Caco-2 (cell line): Measurements from ENCODE around the gene EPHX1. TPM values are rescaled to one million over a fixed set of nuclear protein-coding genes. Genes with fewer than 3 reads are reported as not detected.

ENCODE experiments used
- BruUV-seq: library from RNA; stranded (reverse); fragments of 400-500 nt; replicated peaks from 2 replicates; lab custom pipeline; 2021; lab: Mats Ljungman, UMichigan
- CTCF ChIA-PET: fragments of 300-600 bp; sonication (Branson Sonifier 250); formaldehyde crosslinking; loops from one replicate; lab custom pipeline; 2022; ENCODE audit warnings: antibody characterized with exemption; lab: Charles Lee
- POLR2A ChIA-PET: fragments of 300-600 bp; sonication (Branson Sonifier 250); formaldehyde crosslinking; loops from one replicate; lab custom pipeline; 2022; ENCODE audit warnings: antibody characterized with exemption; lab: Charles Lee
- DNase-seq, 2 experiments: peaks; one replicate each; pipeline versions ENCODE4 v3.0.0 to v3.0.0-alpha.2; 2020 to 2022
- H3K27me3 ChIP-seq: replicated peaks from 2 replicates; pipeline ENCODE4 v1.6.0; 2011; ENCODE audit warnings: low read length; ENCODE audit not compliant: control insufficient read depth, insufficient read depth
- H3K36me3 ChIP-seq: 2 replicates; pipeline ENCODE4 v1.5.1; 2011; ENCODE audit warnings: low read length; ENCODE audit not compliant: control insufficient read depth, insufficient read depth
- H3K4me1 ChIP-seq: fragments of 250-450 bp; sonication (Bioruptor Pico); 2 replicates; pipeline ENCODE4 v1.5.1; 2020; ENCODE audit warnings: mild to moderate bottlenecking
- H3K4me3 ChIP-seq: 2 replicates; pipeline ENCODE4 v1.5.1; 2011; ENCODE audit warnings: low read depth, mild to moderate bottlenecking, control low read depth, low read length
- H3K9me3 ChIP-seq: fragments of 250-450 bp; sonication (Bioruptor Pico); 2 replicates; pipeline ENCODE4 v1.5.1; 2020; ENCODE audit warnings: mild to moderate bottlenecking, moderate library complexity
- H3K27ac Mint-ChIP-seq: one replicate; pipeline ENCODE4 v1.8.0; 2022; ENCODE audit warnings: mixed read lengths; ENCODE audit not compliant: unreplicated experiment
- H3K27me3 Mint-ChIP-seq: one replicate; pipeline ENCODE4 v1.8.0; 2022; ENCODE audit warnings: mixed read lengths; ENCODE audit not compliant: insufficient read depth, unreplicated experiment
- H3K36me3 Mint-ChIP-seq: one replicate; pipeline ENCODE4 v1.8.0; 2022; ENCODE audit warnings: mild to moderate bottlenecking, mixed read lengths; ENCODE audit not compliant: insufficient read depth, unreplicated experiment
- H3K4me1 Mint-ChIP-seq: one replicate; pipeline ENCODE4 v1.8.0; 2022; ENCODE audit warnings: low read depth, mixed read lengths; ENCODE audit not compliant: unreplicated experiment
- H3K4me3 Mint-ChIP-seq: one replicate; pipeline ENCODE4 v1.8.0; 2022; ENCODE audit warnings: mild to moderate bottlenecking, moderate library complexity, mixed read lengths; ENCODE audit not compliant: unreplicated experiment
- H3K9me3 Mint-ChIP-seq: one replicate; pipeline ENCODE4 v1.8.0; 2022; ENCODE audit warnings: mixed read lengths; ENCODE audit not compliant: unreplicated experiment
- CTCF ChIP-seq, 2 experiments: fragments of 200-600 bp in 1 of 2; IDR thresholded peaks; 1 replicate in 1 of 2; 2 replicates in 1 of 2; pipeline versions ENCODE4 v1.5.1 to v1.8.0; 2011 to 2022; ENCODE audit warnings: antibody characterized with exemption in 1 of 2, control low read depth in 1 of 2, inconsistent platforms in 1 of 2, low read depth in 1 of 2, low read length in 1 of 2, mild to moderate bottlenecking in 1 of 2, moderate library complexity in 1 of 2; ENCODE audit not compliant: insufficient read depth in 1 of 2, severe bottlenecking in 1 of 2, unreplicated experiment in 1 of 2
- intact Hi-C: fragments of 100-400 bp; cut with micrococcal nuclease; formaldehyde crosslinking; loops from one replicate; pipeline ENCODE4 v1.10.0; 2022; ENCODE audit not compliant: unreplicated experiment
- total RNA-seq: library from RNA; stranded (reverse); gene quantifications from 2 replicates; pipeline ENCODE4 v1.2.3, GENCODE V29; 2022

Gene EPHX1
- total RNA-seq, 1 experiment from 2014 or later: 88.5 TPM

- Histone ChIP-seq H3K4me3 (no peak overlapping the region), H3K9me3 (no peaks in the 10 kb centered on the region), H3K36me3 (peaks cover 2% of the 10 kb centered on the region; the same call in 1 of the 2 replicates), H3K27me3 (no peaks in the 10 kb centered on the region), H3K4me1 (no peaks in the 10 kb centered on the region)
- Mint-ChIP-seq H3K36me3 (peaks cover 73% of the 10 kb centered on the region), H3K9me3 (no peaks in the 10 kb centered on the region), H3K4me1 (no peaks in the 10 kb centered on the region), H3K27ac (peak overlapping the region; percentile 36), H3K27me3 (no peaks in the 10 kb centered on the region), H3K4me3 (no peak overlapping the region)
- no peak for TF ChIP-seq CTCF (IDR thresholded peaks at IDR 0.05; ENCODE audit: insufficient read depth in 1 of 2, low read depth in 1 of 2, low read length in 1 of 2, severe bottlenecking in 1 of 2, unreplicated experiment in 1 of 2)
- intact Hi-C loops: loop anchor here (10.0 kb wide), 1 partner anchor 289 kb away; no protein-coding TSS in a partner anchor
- BruUV-seq: no TSS peak
- CTCF ChIA-PET: no interaction called here
- POLR2A ChIA-PET: no interaction called here
- no peak for DNase-seq
Observed at GRCh38 chr1:225843426-225843795, 33.5 kb downstream of the EPHX1 start.

- BruUV-seq: no TSS peak
- H3K4me3 Mint-ChIP-seq: no peak overlapping the region
- H3K27me3 Mint-ChIP-seq: no peaks in the 10 kb centered on the region
- intact Hi-C loops: loop anchor here (5.0 to 10.0 kb wide), 2 partner anchors 133 to 290 kb away; no protein-coding TSS in a partner anchor
- H3K27ac Mint-ChIP-seq: no peak overlapping the region
- TF ChIP-seq CTCF (IDR thresholded peaks at IDR 0.05; ENCODE audit: insufficient read depth in 1 of 2, low read depth in 1 of 2, low read length in 1 of 2, severe bottlenecking in 1 of 2, unreplicated experiment in 1 of 2): no peak
- H3K36me3 Mint-ChIP-seq: peaks cover 82% of the 10 kb centered on the region
- Histone ChIP-seq H3K27me3 (no peaks in the 10 kb centered on the region), H3K4me3 (no peak overlapping the region), H3K36me3 (peaks cover under 1% of the 10 kb centered on the region; the same call in 1 of the 2 replicates), H3K4me1 (no peaks in the 10 kb centered on the region), H3K9me3 (no peaks in the 10 kb centered on the region)
- no peaks in the 10 kb centered on the region for H3K9me3 Mint-ChIP-seq
- ChIA-PET CTCF (interaction anchor here (0.6 kb wide), 1 partner anchor 10 kb away, joined by 3 read pairs; no protein-coding TSS in a partner anchor), POLR2A (no interaction called here)
- DNase-seq: no peak
- H3K4me1 Mint-ChIP-seq: no peaks in the 10 kb centered on the region
Observed at GRCh38 chr1:225844236-225845061, 34.5 kb downstream of the EPHX1 start.

DNA sequence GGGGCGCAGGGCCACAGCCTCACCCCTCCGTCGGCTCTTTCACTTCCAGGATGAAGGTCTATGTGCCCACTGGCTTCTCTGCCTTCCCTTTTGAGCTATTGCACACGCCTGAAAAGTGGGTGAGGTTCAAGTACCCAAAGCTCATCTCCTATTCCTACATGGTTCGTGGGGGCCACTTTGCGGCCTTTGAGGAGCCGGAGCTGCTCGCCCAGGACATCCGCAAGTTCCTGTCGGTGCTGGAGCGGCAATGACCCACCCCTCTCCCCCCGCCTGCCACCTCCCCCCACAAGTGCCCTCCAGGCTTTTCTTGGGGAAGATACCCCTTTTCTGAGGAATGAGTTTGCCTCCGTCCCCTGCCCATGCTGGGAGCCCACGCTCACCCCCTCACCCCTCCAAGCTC lies 35.2 kb downstream of the EPHX1 start:
- ChIA-PET POLR2A (no interaction called here), CTCF (interaction anchor here (0.6 kb wide), 1 partner anchor 9 kb away, joined by 3 read pairs; no protein-coding TSS in a partner anchor)
- Histone ChIP-seq H3K36me3 (no peaks in the 10 kb centered on the region; the same call in 1 of the 2 replicates), H3K4me3 (no peak overlapping the region), H3K27me3 (no peaks in the 10 kb centered on the region), H3K9me3 (no peaks in the 10 kb centered on the region), H3K4me1 (no peaks in the 10 kb centered on the region)
- Mint-ChIP-seq H3K4me3 (no peak overlapping the region), H3K36me3 (peaks cover 89% of the 10 kb centered on the region), H3K9me3 (no peaks in the 10 kb centered on the region), H3K4me1 (no peaks in the 10 kb centered on the region), H3K27ac (no peak overlapping the region), H3K27me3 (no peaks in the 10 kb centered on the region)
- DNase-seq: no peak
- TF ChIP-seq CTCF (IDR thresholded peaks at IDR 0.05; ENCODE audit: insufficient read depth in 1 of 2, low read depth in 1 of 2, low read length in 1 of 2, severe bottlenecking in 1 of 2, unreplicated experiment in 1 of 2): no peak
- intact Hi-C loops: loop anchor here (5.0 to 10.0 kb wide), 2 partner anchors 132 to 290 kb away; no protein-coding TSS in a partner anchor
- no TSS peak for BruUV-seq
